GM18505 (cell line): ENCODE measurements around the gene ATP11A.

Experiments
- ATAC-seq: cut with Tn5 transposase; IDR thresholded peaks from one replicate; pipeline ENCODE4 v1.9.1; 2021; ENCODE audit not compliant: unreplicated experiment
- POLR2A ChIP-seq: IDR thresholded peaks from 4 replicates; pipeline ENCODE4 v1.6.1; 2011; ENCODE audit warnings: borderline replicate concordance; ENCODE audit not compliant: insufficient read depth, insufficient read length; ENCODE audit errors: extremely low read depth

ATP11A gene

DNA sequence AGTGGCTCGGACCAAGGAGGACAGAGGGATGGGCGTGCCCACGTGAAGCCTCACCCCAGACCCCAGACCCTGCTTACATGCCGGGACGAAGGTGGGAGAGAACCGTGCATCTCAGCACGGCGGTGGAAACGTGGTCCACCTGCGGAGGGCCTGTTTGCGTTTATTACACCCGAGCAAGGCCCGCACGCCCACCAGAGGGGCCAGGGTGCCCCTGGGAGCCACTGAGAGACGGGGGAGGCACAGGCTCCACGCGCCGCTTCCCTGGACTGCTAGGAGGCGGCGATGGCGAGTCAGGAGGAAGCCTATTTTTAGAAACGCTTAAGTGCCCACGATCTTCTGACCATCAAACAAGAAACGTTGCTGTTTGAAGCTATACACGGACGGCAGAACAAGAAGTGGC, 80.7 kb downstream of the ATP11A start:
- TF ChIP-seq POLR2A, result no peak
- no peak for ATAC-seq

DNA sequence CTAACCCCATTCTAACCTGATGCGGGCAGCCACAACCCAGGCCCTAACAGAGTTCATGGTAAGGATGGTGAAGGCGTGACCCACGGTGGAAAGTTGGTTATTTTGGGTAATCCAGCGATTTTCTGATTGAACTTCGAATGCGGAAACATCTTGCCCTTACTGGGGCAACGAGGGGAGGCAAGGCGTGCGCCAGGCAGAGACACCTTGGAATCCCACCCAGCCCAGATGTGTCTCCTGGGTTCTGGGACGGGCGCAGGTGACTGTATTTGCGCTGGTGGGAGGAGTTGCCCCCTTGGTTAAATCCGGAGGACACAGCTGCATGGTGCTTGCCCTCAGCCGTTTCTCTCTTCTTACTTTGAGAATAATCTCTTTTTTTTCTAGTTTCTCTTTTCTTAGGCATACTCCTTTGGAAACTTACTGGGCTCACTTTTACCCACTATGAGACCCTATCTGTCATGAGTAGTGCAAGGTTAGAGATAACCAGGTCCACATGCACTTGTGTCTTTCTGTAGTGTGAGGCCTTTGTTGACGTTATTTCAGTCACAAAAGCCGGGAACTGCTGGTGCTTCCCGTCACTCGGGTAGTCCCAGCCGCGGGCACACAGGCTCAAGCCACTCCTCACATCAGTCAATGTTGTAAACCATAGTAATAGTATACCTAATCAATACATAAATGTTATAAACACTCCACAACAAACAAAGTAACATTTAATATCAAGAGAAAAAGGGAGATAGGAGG, 81.5 kb downstream of the ATP11A start:
- no peak for ATAC-seq

DNA sequence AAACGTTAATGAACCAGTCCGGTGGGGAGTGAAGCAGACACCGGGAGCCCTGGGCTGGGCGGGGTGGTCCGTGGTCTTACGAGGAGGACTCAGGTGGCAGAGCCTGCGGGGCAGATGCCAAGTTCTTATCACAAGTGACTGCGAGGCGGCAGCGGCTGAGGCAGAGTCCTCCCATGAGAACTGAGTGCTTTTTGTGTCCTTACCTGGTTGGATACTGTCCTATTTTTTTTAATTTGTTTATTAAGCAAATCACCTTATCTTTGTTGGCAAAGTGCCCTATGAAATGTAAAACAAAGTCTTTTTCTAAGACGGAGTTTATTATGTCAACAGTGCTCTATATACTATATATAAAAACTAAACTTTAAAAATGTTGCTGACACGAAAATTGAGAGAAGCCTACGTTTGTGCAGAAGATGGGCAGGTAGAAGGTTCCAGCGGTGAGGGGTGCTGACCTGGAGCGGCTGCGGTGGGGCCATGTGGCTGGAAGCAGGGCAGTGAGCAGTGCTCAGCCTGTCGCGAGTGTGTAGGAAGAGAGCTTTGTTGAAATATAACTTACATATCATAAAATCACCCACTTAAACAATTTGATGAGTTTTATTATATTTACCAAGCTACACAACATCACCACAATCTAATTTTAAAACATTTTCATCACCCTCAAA, 82.2 kb downstream of the ATP11A start:
- TF ChIP-seq POLR2A, result no peak
- no peak for ATAC-seq

More for the DNA sequence above, 81.5 kb downstream of the ATP11A start:
- no peak for TF ChIP-seq POLR2A

DNA sequence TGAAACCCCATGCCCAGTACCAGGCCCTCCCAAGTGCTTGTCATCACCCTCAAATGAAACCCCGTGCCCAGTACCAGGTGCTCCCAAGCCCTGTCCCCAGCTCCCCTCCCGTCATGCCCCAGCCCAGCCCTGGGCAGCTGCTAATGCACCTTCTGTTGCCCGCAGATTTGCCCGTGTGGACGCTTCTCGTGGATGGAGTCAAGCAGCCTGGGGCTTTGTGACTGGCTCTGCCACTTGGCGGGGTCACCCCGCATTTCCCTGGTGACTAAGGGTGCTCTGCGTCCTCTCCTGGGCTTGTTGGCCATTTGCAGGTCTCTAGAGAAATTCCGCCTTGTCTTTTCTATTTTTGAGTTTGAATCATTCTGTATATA, 82.7 kb downstream of the ATP11A start:
- TF ChIP-seq POLR2A, result no peak
- ATAC-seq, result no peak

GRCh38 chr13:112772929-112773328, 83.1 kb downstream of the ATP11A start:
- no peak for ATAC-seq
- no peak for TF ChIP-seq POLR2A

DNA sequence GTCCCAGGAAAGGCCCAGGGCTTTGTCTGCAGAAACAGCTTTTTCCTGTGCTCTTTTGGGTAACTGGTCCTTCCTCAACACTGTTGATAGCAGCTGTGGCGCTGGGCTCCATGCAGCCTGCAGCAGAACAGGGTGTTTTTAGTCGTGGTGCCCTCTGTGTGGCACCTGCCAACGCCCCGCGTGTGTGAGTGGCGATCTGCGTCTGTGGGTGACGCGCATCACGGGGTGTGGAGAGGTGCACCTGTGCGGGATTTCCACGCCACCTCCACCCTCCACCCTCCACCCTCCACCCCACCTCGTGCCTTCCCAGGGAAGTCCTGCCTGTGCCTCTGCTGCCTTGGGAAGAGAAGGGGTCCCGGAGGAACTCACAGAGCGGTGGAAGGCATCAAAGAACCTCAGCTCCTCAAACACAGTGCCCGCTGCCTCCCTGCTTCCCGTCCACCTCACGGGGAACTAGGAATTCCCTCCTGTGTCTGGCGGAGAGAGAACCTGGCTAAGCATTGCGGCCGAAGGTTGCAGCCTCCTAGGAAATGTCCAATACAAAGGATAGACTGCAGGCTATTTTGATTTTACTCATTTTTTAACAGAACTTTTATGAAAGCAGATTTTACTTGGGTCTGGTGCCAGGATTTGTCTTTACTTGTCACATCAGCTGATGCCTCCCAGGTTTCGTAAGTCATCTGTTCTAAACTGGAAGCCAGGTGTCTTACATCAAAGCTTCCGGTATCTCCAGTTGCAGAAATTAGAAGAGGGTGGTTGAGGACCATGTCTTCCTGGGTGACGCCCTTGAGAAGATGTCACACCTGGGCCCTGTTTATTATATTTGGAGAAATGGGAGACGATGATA, 84.0 kb downstream of the ATP11A start:
- TF ChIP-seq POLR2A, result no peak
- no peak for ATAC-seq

DNA sequence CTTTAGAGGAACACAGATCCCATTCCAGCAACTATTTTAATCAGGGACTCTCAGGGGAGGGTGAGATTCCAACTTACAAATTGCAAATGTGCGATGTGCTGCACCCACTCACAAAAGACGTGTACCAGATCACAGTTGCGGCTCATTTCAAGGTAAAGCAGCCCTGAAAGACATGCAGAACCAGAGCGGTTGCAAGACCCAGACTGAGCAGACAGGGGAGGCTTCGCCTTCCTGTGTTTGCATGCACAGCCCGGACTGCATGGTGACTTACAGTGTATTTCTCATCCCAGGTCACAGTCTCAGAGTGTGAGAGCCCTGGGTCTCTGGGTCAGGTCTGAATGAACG, 84.6 kb downstream of the ATP11A start:
- TF ChIP-seq POLR2A, result no peak
- no peak for ATAC-seq

DNA sequence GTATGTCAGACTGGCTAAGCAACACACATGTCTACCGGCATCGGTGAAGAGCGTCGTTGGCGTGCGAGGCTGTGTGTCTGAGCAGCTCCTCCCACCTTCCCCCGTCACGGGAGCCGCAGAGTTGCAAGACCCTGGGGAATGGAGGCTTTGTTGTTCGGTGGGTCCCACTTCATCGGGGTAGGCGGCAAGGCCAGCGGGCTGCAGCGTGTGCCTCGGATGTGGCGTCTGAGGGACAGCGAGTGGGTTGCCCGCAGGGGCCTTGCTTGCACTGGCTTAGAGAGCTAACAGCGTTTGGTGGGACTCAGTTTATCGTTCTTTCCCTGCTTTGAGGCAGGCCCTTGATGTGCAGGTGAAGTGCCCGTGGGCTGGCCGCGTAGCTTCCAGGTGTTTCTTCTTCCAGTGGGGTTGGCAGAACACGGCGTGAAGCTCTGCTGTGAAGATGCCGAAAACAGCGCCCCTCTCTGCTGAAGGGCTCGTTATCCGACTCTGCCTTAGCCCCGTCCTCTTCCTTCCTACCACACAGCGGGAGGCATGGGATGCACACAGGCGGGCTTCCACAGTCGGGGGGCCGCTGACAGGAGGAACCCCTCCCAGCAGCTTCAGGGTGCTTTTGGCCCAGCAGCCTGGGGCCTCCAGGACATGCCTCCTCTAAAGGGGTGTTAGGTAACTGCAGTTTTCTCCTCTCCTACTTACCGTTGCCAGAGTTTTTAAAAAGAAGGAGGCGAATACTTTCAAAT, 85.2 kb downstream of the ATP11A start:
- ATAC-seq, result no peak
- no peak for TF ChIP-seq POLR2A

DNA sequence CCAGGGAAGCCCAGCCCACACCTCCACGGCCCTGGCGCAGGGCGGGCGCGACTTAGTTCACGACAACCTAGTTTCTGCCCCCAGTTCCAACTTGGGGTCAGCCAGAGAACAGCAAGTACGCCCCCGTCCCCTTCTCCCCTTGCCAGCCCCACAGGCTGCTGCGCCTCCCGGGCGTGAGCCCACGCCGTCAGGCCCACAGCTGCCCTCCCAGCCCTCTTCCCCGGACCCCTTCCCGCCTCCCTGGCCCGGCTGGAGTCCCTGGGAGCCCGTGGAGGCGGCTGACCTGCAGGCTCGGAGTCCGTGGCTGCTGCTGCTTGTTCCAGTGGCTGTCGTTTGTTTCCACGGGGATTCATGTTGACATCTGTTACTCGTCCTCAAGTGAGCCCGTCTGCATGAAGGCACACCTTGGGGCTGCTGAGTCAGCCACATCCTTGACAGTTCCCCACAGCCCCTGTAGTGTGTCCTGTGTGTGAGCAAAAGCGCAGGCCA, 86.0 kb downstream of the ATP11A start:
- TF ChIP-seq POLR2A, result no peak
- ATAC-seq, result no peak

DNA sequence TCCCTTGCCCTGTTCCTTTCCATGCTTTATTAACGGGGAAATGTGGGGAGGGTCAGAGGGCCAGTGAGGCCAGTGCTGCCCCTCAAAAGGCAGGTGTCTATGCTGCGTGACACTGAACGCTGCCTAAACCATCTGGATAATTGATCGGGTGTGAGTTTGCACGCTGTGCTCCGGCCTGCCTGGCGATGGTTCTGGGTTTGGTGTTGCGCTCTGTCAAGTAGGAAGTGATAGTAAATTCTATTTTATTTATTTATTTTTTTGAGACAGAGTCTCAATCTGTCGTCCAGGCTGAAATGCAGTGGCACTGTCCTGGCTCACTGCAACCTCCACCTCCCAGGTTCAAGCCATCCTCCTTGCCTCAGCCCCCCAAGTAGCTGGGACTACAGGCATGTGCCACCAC, 86.5 kb downstream of the ATP11A start:
- no peak for ATAC-seq

GRCh38 chr13:112776971-112777370, 87.1 kb downstream of the ATP11A start:
- no peak for ATAC-seq
- no peak for TF ChIP-seq POLR2A

More for the DNA sequence above, 86.5 kb downstream of the ATP11A start:
- no peak for TF ChIP-seq POLR2A

DNA sequence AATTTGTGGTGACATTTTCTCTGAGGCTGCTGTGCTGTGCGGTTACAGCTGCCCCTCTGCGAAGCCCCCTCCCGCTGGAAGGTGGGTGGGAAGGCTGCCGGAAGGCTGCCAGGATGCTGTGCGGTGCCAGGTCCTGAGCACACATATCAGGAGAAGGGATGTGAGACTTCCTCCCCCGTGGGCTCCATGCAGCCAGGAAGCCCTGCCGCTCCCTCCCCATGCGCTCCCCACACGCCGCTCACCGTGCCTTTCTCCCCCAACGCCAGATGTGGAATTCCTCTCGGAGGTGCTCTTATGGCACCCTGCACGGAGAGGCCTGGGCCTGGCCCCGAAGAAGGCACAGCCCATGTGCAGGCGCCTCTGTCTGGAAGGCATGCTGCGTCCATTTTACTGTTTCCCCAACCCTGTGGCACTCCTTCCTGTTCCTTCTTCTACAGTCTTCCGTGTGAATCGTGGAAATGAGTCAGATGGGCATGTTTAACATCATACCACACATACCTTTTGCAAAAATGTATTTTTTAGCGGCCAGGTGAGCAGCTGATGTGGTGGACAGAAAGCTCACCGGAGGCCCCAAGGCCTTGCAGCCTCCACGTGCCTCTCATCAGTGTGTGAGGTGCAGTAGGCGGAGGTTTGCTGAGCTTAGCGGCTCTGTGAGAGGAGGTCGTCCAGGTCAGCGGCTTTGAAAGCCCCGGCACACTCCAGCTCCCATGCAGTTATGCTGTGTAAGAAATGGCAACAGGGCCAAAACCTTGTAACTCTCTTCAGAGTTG, 88.0 kb downstream of the ATP11A start:
- TF ChIP-seq POLR2A, result no peak
- no peak for ATAC-seq
